ENCODE results near the gene COL26A1.

COL26A1 gene

DNA sequence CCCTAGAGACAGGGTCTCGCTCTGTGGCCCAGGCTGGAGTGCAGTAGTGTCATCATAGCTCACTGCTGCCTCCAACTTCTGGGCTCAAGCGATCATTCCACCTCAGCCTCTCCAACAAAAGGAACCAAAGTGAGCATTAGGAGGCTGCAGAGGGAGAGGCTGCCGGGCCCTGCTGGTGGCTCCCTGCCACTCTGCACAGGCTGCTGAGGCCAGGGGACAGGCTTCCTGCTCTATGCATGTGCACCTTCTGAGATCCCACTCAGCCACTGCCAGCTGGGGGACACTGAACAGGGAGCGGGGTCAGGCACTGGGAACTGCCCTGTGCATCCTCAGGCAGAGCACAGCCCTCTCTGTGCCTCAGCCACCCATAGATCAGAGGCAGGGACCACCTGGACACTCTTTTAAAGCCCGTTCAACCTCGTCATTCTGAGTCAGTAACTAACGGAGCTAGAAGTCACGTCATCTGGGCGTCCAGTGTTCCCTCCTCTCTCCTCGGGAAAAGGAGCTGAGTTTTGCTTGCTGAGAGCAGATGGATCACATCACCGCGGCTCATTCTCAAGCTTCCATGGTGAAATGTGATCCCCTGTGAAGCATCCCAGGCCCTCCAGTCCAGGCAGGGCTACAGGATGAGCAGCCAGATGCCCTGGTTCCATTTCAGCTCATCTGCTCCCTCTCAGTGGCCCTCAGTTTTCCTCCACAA lies 156.8 kb downstream of the COL26A1 start:
- Histone ChIP-seq H3K4me3 (ENCODE audit: low read depth, low read length) (no peak overlapping the region), H3K9me3 (ENCODE audit: control insufficient read depth, insufficient read depth, low read depth, low read length) (no peaks in the 10 kb centered on the region), H3K27ac (ENCODE audit: extremely low read depth, low read depth, low read length) (no peak overlapping the region), H3K36me3 (ENCODE audit: control insufficient read depth in 2 of 2, insufficient read depth in 1 of 2, low read length in 2 of 2) (no peaks in the 10 kb centered on the region), H3K4me1 (ENCODE audit: control insufficient read depth, insufficient read depth, low read length) (no peaks in the 10 kb centered on the region)
- POLR2A ChIA-PET: no interaction called here
- CTCF ChIA-PET: interaction anchor here (0.6 to 4.9 kb wide), 5 partner anchors 11 to 632 kb away, joined by 3 to 28 read pairs (median 4); no protein-coding TSS in a partner anchor
- TF ChIP-seq KLF8 (tag by site-specific recombination; IDR thresholded peaks at IDR 0.05) (no peak), ZNF24 (tag by site-specific recombination; IDR thresholded peaks at IDR 0.05) (no peak), ZNF768 (tag by site-specific recombination; IDR thresholded peaks at IDR 0.05) (0 out of 2 replicates have a peak, but pooled peaks have one; percentile 9)

DNA sequence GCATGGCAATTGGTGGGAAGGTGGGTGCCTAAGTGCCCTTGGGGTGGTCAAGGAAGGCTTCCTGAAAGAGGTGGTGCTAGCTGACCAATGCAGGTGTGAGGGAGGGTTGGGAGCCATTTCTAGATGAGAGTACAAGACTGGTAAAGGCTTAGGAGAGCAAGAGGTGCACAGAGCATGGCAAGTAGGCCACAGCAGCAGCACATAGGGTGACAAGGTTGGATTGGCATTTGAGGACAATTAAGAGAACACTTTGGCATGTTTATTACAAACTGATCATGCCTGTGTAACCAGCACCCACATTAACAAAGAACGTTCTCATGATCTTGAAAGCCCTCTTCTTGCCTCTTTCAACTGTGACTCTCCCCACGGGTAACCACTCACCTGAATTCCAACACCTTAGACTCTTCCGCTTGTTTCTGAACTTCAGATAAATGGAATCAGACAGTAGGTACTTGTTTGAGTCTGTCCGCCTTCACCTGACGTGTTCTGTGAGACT lies 158.8 kb downstream of the COL26A1 start:
- H3K36me3 ChIP-seq (ENCODE audit: control insufficient read depth in 2 of 2, insufficient read depth in 1 of 2, low read length in 2 of 2): no peaks in the 10 kb centered on the region
- TF ChIP-seq ZNF324 (tag by site-specific recombination; IDR thresholded peaks at IDR 0.05) (no peak), ZNF610 (tag by site-specific recombination; IDR thresholded peaks at IDR 0.05; ENCODE audit: borderline replicate concordance) (no peak), ZNF501 (tag by site-specific recombination; IDR thresholded peaks at IDR 0.05) (no peak)
- ChIA-PET POLR2A (no interaction called here), CTCF (no interaction called here)
- H3K9me3 ChIP-seq (ENCODE audit: control insufficient read depth, insufficient read depth, low read depth, low read length): no peaks in the 10 kb centered on the region
- no peaks in the 10 kb centered on the region for H3K4me1 ChIP-seq (ENCODE audit: control insufficient read depth, insufficient read depth, low read length)
- no peak overlapping the region for H3K4me3 ChIP-seq (ENCODE audit: low read depth, low read length)
- H3K27ac ChIP-seq (ENCODE audit: extremely low read depth, low read depth, low read length): no peak overlapping the region

DNA sequence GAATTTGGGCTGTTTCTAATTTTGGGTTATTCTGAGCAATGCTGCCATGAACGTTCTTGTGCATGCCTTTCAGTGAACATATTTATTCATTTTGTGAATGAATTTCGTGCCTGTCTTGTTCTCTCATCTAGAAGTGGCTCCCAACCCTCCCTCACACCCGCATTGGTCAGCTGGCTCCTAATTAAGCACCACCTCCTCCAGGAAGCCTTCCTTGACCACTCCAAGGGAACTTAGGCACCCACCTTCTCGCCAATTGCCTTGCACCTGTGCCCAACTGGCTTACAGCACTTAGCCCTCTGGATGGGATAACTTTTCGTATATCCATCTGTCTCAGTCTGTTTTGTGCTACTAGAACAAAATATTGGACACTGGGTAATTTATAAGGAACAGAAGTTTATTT lies 159.3 kb downstream of the COL26A1 start:
- ChIA-PET CTCF (interaction anchor here (1.1 kb wide), 1 partner anchor 17 kb away, joined by 4 read pairs; no protein-coding TSS in a partner anchor), POLR2A (no interaction called here)
- Histone ChIP-seq H3K27ac (ENCODE audit: extremely low read depth, low read depth, low read length) (no peak overlapping the region), H3K4me3 (ENCODE audit: low read depth, low read length) (no peak overlapping the region), H3K36me3 (ENCODE audit: control insufficient read depth in 2 of 2, insufficient read depth in 1 of 2, low read length in 2 of 2) (no peaks in the 10 kb centered on the region), H3K4me1 (ENCODE audit: control insufficient read depth, insufficient read depth, low read length) (no peaks in the 10 kb centered on the region), H3K9me3 (ENCODE audit: control insufficient read depth, insufficient read depth, low read depth, low read length) (no peaks in the 10 kb centered on the region)
- TF ChIP-seq ZNF214 (tag by site-specific recombination; IDR thresholded peaks at IDR 0.05; ENCODE audit: borderline replicate concordance): no peak
- no peak for TF ChIP-seq ZNF501 (tag by site-specific recombination; IDR thresholded peaks at IDR 0.05)
- no peak for TF ChIP-seq ZNF610 (tag by site-specific recombination; IDR thresholded peaks at IDR 0.05; ENCODE audit: borderline replicate concordance)
- no peak for TF ChIP-seq ZNF391 (tag by site-specific recombination; IDR thresholded peaks at IDR 0.05; ENCODE audit: borderline replicate concordance, low read depth)
- TF ChIP-seq, protein P1, sequence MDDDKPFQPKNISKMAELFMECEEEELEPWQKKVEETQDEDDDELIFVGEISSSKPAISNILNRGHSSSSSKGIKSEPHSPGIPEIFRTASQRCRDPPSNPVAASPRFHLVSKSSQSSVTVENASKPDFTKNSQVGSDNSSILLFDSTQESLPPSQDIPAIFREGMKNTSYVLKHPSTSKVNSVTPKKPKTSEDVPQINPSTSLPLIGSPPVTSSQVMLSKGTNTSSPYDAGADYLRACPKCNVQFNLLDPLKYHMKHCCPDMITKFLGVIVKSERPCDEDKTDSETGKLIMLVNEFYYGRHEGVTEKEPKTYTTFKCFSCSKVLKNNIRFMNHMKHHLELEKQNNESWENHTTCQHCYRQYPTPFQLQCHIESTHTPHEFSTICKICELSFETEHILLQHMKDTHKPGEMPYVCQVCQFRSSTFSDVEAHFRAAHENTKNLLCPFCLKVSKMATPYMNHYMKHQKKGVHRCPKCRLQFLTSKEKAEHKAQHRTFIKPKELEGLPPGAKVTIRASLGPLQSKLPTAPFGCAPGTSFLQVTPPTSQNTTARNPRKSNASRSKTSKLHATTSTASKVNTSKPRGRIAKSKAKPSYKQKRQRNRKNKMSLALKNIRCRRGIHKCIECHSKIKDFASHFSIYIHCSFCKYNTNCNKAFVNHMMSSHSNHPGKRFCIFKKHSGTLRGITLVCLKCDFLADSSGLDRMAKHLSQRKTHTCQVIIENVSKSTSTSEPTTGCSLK (tag by site-specific recombination; IDR thresholded peaks at IDR 0.05): no peak
- TF ChIP-seq ZNF184 (tag by site-specific recombination; IDR thresholded peaks at IDR 0.05): no peak
- TF ChIP-seq ZNF658 (tag by site-specific recombination; IDR thresholded peaks at IDR 0.05): no peak
- no peak for TF ChIP-seq ZNF133 (tag by site-specific recombination; IDR thresholded peaks at IDR 0.05)
- TF ChIP-seq, protein P2, sequence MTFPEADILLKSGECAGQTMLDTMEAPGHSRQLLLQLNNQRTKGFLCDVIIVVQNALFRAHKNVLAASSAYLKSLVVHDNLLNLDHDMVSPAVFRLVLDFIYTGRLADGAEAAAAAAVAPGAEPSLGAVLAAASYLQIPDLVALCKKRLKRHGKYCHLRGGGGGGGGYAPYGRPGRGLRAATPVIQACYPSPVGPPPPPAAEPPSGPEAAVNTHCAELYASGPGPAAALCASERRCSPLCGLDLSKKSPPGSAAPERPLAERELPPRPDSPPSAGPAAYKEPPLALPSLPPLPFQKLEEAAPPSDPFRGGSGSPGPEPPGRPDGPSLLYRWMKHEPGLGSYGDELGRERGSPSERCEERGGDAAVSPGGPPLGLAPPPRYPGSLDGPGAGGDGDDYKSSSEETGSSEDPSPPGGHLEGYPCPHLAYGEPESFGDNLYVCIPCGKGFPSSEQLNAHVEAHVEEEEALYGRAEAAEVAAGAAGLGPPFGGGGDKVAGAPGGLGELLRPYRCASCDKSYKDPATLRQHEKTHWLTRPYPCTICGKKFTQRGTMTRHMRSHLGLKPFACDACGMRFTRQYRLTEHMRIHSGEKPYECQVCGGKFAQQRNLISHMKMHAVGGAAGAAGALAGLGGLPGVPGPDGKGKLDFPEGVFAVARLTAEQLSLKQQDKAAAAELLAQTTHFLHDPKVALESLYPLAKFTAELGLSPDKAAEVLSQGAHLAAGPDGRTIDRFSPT (tag by site-specific recombination; IDR thresholded peaks at IDR 0.05): no peak
- TF ChIP-seq ZNF792 (tag by site-specific recombination; IDR thresholded peaks at IDR 0.05): no peak
- TF ChIP-seq, protein P3, sequence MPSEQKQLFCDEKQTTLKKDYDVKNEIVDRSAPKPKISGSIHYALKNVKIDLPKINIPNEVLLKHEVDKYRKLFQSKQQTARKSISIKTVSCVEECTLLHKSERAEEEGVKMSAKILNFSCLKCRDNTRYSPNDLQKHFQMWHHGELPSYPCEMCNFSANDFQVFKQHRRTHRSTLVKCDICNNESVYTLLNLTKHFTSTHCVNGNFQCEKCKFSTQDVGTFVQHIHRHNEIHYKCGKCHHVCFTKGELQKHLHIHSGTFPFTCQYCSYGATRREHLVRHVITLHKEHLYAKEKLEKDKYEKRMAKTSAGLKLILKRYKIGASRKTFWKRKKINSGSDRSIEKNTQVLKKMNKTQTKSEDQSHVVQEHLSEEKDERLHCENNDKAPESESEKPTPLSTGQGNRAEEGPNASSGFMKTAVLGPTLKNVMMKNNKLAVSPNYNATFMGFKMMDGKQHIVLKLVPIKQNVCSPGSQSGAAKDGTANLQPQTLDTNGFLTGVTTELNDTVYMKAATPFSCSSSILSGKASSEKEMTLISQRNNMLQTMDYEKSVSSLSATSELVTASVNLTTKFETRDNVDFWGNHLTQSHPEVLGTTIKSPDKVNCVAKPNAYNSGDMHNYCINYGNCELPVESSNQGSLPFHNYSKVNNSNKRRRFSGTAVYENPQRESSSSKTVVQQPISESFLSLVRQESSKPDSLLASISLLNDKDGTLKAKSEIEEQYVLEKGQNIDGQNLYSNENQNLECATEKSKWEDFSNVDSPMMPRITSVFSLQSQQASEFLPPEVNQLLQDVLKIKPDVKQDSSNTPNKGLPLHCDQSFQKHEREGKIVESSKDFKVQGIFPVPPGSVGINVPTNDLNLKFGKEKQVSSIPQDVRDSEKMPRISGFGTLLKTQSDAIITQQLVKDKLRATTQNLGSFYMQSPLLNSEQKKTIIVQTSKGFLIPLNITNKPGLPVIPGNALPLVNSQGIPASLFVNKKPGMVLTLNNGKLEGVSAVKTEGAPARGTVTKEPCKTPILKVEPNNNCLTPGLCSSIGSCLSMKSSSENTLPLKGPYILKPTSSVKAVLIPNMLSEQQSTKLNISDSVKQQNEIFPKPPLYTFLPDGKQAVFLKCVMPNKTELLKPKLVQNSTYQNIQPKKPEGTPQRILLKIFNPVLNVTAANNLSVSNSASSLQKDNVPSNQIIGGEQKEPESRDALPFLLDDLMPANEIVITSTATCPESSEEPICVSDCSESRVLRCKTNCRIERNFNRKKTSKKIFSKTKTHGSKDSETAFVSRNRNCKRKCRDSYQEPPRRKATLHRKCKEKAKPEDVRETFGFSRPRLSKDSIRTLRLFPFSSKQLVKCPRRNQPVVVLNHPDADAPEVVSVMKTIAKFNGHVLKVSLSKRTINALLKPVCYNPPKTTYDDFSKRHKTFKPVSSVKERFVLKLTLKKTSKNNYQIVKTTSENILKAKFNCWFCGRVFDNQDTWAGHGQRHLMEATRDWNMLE (tag by site-specific recombination; conservative IDR thresholded peaks at IDR 0.05; ENCODE audit: low read depth): no peak
